ENCODE measurements around the gene E2F3.
"Not testable (repeated sequence)": the region's sequence is repeated elsewhere in the genome, so short reads cannot be mapped to it uniquely, and the experiment has no call there.

DNA sequence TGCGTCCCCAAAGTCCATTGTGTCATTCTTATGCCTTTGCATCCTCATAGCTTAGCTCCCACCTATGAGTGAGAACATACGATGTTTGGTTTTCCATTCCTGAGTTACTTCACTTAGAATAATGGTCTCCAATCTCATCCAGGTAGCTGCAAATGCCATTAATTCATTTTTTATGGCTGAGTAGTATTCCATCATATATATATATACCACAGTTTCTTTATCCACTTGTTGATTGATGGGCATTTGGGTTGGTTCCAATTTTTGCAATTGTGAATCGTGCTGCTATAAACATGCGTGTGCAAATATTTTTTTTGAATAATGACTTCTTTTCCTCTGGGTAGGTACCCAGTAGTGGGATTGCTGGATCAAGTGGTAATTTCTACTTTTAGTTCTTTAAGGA, 63.9 kb downstream of the E2F3 start:
- not testable (repeated sequence) for TF ChIP-seq CTCF, POLR2A (IDR thresholded peaks at IDR 0.05)

Data from uterus (tissue), 2 donors.